Fibroblast of pulmonary artery (primary cell): ENCODE measurements around the gene SYNGR1.

Source experiments
- DNase-seq: peaks from one replicate; pipeline ENCODE4 v3.0.0-alpha.2; 2010; ENCODE audit warnings: low read depth
- H3K4me3 ChIP-seq: replicated peaks from 2 replicates; pipeline ENCODE4 v1.5.1; 2011; ENCODE audit warnings: low read depth, mild to moderate bottlenecking, control low read depth, low read length, moderate library complexity
- CTCF ChIP-seq: IDR thresholded peaks from 2 replicates; pipeline ENCODE4 v1.5.1; 2011; ENCODE audit warnings: mild to moderate bottlenecking, control low read depth, low read length, inconsistent platforms; ENCODE audit errors: missing control alignments

SYNGR1 gene

GRCh38 chr22:39344046-39344390, 5.8 kb upstream of the SYNGR1 start:
- no peak for TF ChIP-seq CTCF
- no peak for DNase-seq

GRCh38 chr22:39345231-39345630, 4.6 kb upstream of the SYNGR1 start:
- H3K4me3 ChIP-seq: no peak overlapping the region
- no peak for TF ChIP-seq CTCF
- DNase-seq: no peak

More at GRCh38 chr22:39344046-39344390, 5.8 kb upstream of the SYNGR1 start:
- no peak overlapping the region for H3K4me3 ChIP-seq

- no peak for TF ChIP-seq CTCF
- no peak for DNase-seq
- H3K4me3 ChIP-seq: peak overlapping the region; percentile 54
Observed at GRCh38 chr22:39348909-39349505, 784 bp upstream of the SYNGR1 start.

- no peak for TF ChIP-seq CTCF
- DNase-seq: no peak
- peak overlapping the region; percentile 57 for H3K4me3 ChIP-seq
Observed at GRCh38 chr22:39349506-39349966, 255 bp upstream of the SYNGR1 start.

- H3K4me3 ChIP-seq: peak overlapping the region; percentile 57
- TF ChIP-seq CTCF: no peak
- no peak for DNase-seq
Observed at GRCh38 chr22:39350757-39351688, 1.2 kb downstream of the SYNGR1 start.

GRCh38 chr22:39351689-39352214, 2.0 kb downstream of the SYNGR1 start:
- no peak for TF ChIP-seq CTCF
- DNase-seq: no peak
- H3K4me3 ChIP-seq: no peak overlapping the region
